Kidney epithelial cell (primary cell): ENCODE results near the gene PRR33. TPM values are rescaled to one million over a fixed set of nuclear protein-coding genes. Genes with fewer than 3 reads are reported as not detected.

ENCODE experiments used
- DNase-seq: peaks from one replicate; pipeline ENCODE4 v3.0.0-alpha.2; 2010; ENCODE audit warnings: low read depth
- H3K27me3 ChIP-seq: 2 replicates; pipeline ENCODE4 v1.6.0; 2011; ENCODE audit warnings: low read length; ENCODE audit not compliant: control insufficient read depth, insufficient read depth
- H3K36me3 ChIP-seq: 2 replicates; pipeline ENCODE4 v1.5.1; 2011; ENCODE audit warnings: low read length; ENCODE audit not compliant: control insufficient read depth, insufficient read depth
- H3K4me3 ChIP-seq: 2 replicates; pipeline ENCODE4 v1.5.1; 2011; ENCODE audit warnings: low read depth, mild to moderate bottlenecking, control low read depth, low read length
- CTCF ChIP-seq: IDR thresholded peaks from 2 replicates; pipeline ENCODE4 v1.5.1; 2011; ENCODE audit warnings: mild to moderate bottlenecking, moderate library complexity, low read length, control low read depth, inconsistent platforms; ENCODE audit not compliant: insufficient read depth, poor library complexity, severe bottlenecking
- total RNA-seq: library from RNA; depleted of rRNA; stranded (reverse); fragments of >200 nt; gene quantifications from 2 replicates; pipeline ENCODE4 v1.2.3, GENCODE V29; 2015

Gene PRR33
- total RNA-seq, 1 donor from 2014 or later: not detected

DNA sequence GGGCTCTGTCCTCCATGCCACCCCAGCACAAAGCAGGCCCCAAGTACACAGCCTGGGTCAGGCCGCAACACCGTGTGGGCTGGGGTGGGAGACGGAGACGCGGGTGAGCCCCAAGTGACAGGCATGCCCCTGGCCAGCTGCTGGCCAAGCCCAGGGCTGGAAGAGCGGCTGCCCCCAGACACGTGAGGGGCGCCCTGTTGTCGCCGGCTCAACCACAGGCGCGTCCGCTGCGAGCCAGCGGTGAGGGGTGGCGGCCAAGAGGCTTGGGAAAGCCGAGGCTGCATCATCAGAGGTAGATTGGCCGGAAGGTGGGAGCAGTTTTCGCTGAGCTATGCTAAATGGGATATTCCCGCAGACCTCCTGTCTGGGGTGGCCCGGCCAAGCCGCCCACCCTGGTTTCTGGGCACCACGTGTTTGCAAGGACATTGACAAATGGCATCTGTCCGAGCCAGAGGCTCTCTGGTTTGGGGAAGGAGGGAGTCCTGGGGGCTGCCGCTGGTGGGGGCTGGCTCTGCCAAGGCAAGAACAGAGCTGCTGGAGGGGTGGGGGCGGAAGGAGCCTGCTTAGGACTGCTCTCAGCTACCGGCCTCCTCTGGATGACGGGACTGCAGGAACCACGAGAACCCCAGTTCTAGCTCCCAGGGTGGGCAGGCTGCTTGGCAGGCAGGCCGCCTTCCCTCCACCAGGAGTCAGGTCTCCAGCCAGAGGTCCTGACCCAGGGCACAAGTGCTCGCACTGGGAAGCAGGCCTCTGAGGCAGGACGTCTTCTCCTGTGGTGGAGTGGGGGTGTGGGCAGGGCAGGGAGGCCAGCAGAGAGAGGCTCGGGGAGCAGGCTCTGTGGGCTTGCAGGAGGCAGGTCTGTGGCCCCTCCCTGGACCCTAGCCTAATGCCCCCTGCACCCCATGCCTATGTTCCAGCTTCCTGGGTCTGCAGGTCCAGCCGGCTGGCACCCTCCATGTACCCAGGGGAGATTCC lies 552 bp downstream of the PRR33 start:
- peaks cover 21% of the 10 kb centered on the region for H3K27me3 ChIP-seq
- no peak overlapping the region for H3K4me3 ChIP-seq
- no peak for TF ChIP-seq CTCF
- no peak for DNase-seq
- no peaks in the 10 kb centered on the region for H3K36me3 ChIP-seq

GRCh38 chr11:1889941-1890855 lies 1.5 kb downstream of the PRR33 start:
- Histone ChIP-seq H3K36me3 (no peaks in the 10 kb centered on the region), H3K27me3 (peaks cover 21% of the 10 kb centered on the region), H3K4me3 (no peak overlapping the region)
- TF ChIP-seq CTCF: no peak
- no peak for DNase-seq

DNA sequence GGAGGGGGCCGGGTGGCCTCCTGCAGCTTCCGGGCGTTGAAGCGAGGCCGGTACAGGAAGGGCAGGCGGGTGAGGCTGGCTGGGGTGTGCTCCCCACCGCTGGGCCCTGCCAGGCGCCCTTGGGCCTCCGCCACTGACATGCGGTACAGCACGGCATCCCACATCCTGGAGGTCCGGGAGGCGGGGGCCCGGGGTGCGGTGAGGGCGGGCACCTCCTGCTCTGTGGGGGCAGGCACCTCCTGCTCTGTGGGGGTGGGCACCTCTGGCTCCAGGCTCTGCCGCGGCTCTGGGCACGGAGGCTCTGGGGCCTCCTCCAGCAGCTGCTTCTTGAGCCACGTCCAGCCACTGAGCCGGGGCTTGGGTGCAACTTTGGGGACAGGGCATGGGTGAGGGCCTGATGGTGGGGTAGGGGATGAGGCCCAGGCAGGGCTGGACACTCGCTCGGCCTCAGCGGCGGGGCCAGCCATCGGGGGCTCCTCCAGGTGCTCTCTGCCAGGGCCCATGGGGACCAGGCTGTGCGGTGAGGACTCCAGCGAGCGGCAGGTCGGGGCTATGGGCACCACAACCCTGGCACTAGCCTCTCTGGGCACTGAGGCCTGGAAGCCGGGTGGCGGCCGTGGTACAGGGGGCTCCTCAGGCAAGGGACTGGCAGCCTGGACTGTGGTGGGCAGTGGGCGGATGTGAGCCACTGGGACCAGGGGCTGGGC lies 2.3 kb downstream of the PRR33 start:
- no peak for DNase-seq
- no peaks in the 10 kb centered on the region for H3K36me3 ChIP-seq
- TF ChIP-seq CTCF: no peak
- H3K27me3 ChIP-seq: peaks cover 21% of the 10 kb centered on the region
- no peak overlapping the region for H3K4me3 ChIP-seq

- no peak for TF ChIP-seq CTCF
- no peak for DNase-seq
- Histone ChIP-seq H3K27me3 (peaks cover 21% of the 10 kb centered on the region), H3K36me3 (no peaks in the 10 kb centered on the region), H3K4me3 (no peak overlapping the region)
These were observed 2.9 kb downstream of the PRR33 start for GRCh38 chr11:1888811-1889210.

GRCh38 chr11:1888347-1888753 lies 3.3 kb downstream of the PRR33 start:
- no peak for DNase-seq
- no peak for TF ChIP-seq CTCF
- Histone ChIP-seq H3K36me3 (no peaks in the 10 kb centered on the region), H3K4me3 (no peak overlapping the region), H3K27me3 (peaks cover 21% of the 10 kb centered on the region)
